Fibroblast of peridontal ligament (primary cell): ENCODE results near the gene ALDH3B2.
"Not testable (repeated sequence)": the region's sequence is repeated elsewhere in the genome, so short reads cannot be mapped to it uniquely, and the experiment has no call there.

ENCODE experiments used
- DNase-seq: peaks from one replicate; pipeline ENCODE4 v3.0.0-alpha.2; 2010; ENCODE audit errors: extremely low read depth

ALDH3B2 gene

GRCh38 chr11:67642173-67643120 lies 32.0 kb downstream of the ALDH3B2 start:
- DNase-seq = no peak

GRCh38 chr11:67641338-67642172 lies 32.9 kb downstream of the ALDH3B2 start:
- DNase-seq = no peak

- DNase-seq = no peak
These were observed 33.6 kb downstream of the ALDH3B2 start for GRCh38 chr11:67640758-67641337.

GRCh38 chr11:67640021-67640757 lies 34.2 kb downstream of the ALDH3B2 start:
- peak; percentile 39 for DNase-seq

GRCh38 chr11:67639438-67639859 lies 35.0 kb downstream of the ALDH3B2 start, which contains the start of gene TBX10:
TBX10 (minus strand) TSS chr11:67639763; CDS start chr11:67639472, 291 bp downstream.
- no peak for DNase-seq

- DNase-seq = no peak
These were observed 35.6 kb downstream of the ALDH3B2 start for GRCh38 chr11:67638535-67639437.

- DNase-seq = not testable (repeated sequence)
These were observed 37.0 kb downstream of the ALDH3B2 start for GRCh38 chr11:67637441-67637840.

GRCh38 chr11:67636962-67637361 lies 37.5 kb downstream of the ALDH3B2 start:
- no peak for DNase-seq

GRCh38 chr11:67635231-67635521 lies 39.2 kb downstream of the ALDH3B2 start:
- no peak for DNase-seq

- DNase-seq = no peak
These were observed 39.8 kb downstream of the ALDH3B2 start for GRCh38 chr11:67634366-67635230.

GRCh38 chr11:67633758-67634365 lies 40.6 kb downstream of the ALDH3B2 start:
- no peak for DNase-seq

- DNase-seq = no peak
These were observed 41.3 kb downstream of the ALDH3B2 start for GRCh38 chr11:67632982-67633755.

- no peak for DNase-seq
These were observed 42.0 kb downstream of the ALDH3B2 start for GRCh38 chr11:67632175-67632981.

GRCh38 chr11:67631853-67632174 lies 42.6 kb downstream of the ALDH3B2 start:
- no peak for DNase-seq

GRCh38 chr11:67631411-67631810 lies 43.0 kb downstream of the ALDH3B2 start:
- no peak for DNase-seq

GRCh38 chr11:67630943-67631331 lies 43.5 kb downstream of the ALDH3B2 start:
- DNase-seq = no peak

- peak; percentile 92 for DNase-seq
These were observed 44.0 kb downstream of the ALDH3B2 start for GRCh38 chr11:67630228-67630942.
